ENCODE data around the gene DUSP3.

GRCh38 chr17:43767713-43768059 is 11.1 kb downstream of the DUSP3 start:
- TF ChIP-seq SIN3A (IDR thresholded peaks at IDR 0.05; ENCODE audit: borderline replicate concordance, insufficient read depth, low read length) (no peak), REST (IDR thresholded peaks at IDR 0.05; ENCODE audit: insufficient read depth in 1 of 2, low read depth in 2 of 2, low read length in 2 of 2) (no peak), POLR2AphosphoS5 (IDR thresholded peaks at IDR 0.05; ENCODE audit: low read depth, low read length) (no peak), TAF1 (IDR thresholded peaks at IDR 0.05; ENCODE audit: borderline replicate concordance, insufficient read depth, low read length) (no peak), FOXP2 (optimal IDR thresholded peaks at IDR 0.05; ENCODE audit: borderline replicate concordance, extremely low read depth, extremely low read length, insufficient read depth) (no peak)

Measured in PFSK-1 (cell line).